CD4-positive, alpha-beta T cell treated with Interleukin-15 for 4 hours (primary cell): ENCODE measurements around the gene NPR1.
"Not testable (repeated sequence)": the region's sequence is repeated elsewhere in the genome, so short reads cannot be mapped to it uniquely, and the experiment has no call there.

Experiments
- DNase-seq: peaks from one replicate; pipeline ENCODE4 v3.0.0-alpha.2; 2020; ENCODE audit warnings: low spot score

NPR1 gene

GRCh38 chr1:153682730-153683129 lies 4.2 kb downstream of the NPR1 start:
- no peak for DNase-seq

GRCh38 chr1:153683854-153684253 lies 5.4 kb downstream of the NPR1 start:
- no peak for DNase-seq

GRCh38 chr1:153684892-153685291 lies 6.4 kb downstream of the NPR1 start:
- no peak for DNase-seq

GRCh38 chr1:153685544-153686340 lies 7.3 kb downstream of the NPR1 start:
- no peak for DNase-seq

GRCh38 chr1:153687346-153688125 lies 9.0 kb downstream of the NPR1 start:
- DNase-seq = no peak

- DNase-seq = no peak
These were observed 9.8 kb downstream of the NPR1 start for GRCh38 chr1:153688276-153688675.

- no peak for DNase-seq
These were observed 10.3 kb downstream of the NPR1 start for GRCh38 chr1:153688736-153689328.

GRCh38 chr1:153693466-153693865 lies 15.0 kb downstream of the NPR1 start:
- no peak for DNase-seq

- DNase-seq = no peak
These were observed 18.3 kb downstream of the NPR1 start for GRCh38 chr1:153696741-153697140.

GRCh38 chr1:153697191-153698019 lies 18.9 kb downstream of the NPR1 start:
- DNase-seq = no peak

- no peak for DNase-seq
These were observed 19.8 kb downstream of the NPR1 start for GRCh38 chr1:153698020-153698922.

- DNase-seq = no peak
These were observed 20.6 kb downstream of the NPR1 start for GRCh38 chr1:153698923-153699714.

- DNase-seq = no peak
These were observed 21.3 kb downstream of the NPR1 start for GRCh38 chr1:153699768-153700167.

- no peak for DNase-seq
These were observed 27.0 kb downstream of the NPR1 start for GRCh38 chr1:153705484-153705883.

- DNase-seq = no peak
These were observed 32.5 kb downstream of the NPR1 start for GRCh38 chr1:153711026-153711425.

GRCh38 chr1:153716211-153716610 lies 37.7 kb downstream of the NPR1 start:
- not testable (repeated sequence) for DNase-seq

- DNase-seq = no peak
These were observed 38.8 kb downstream of the NPR1 start for GRCh38 chr1:153717330-153717729.

- no peak for DNase-seq
These were observed 45.2 kb downstream of the NPR1 start for GRCh38 chr1:153723687-153724086.

GRCh38 chr1:153724634-153725033 lies 46.1 kb downstream of the NPR1 start:
- not testable (repeated sequence) for DNase-seq
